Measurements from ENCODE around the gene SLF2. TPM values are rescaled to one million over a fixed set of nuclear protein-coding genes. Genes with fewer than 3 reads are reported as not detected.
A peak's percentile ranks its signal among the peaks of the same experiment; 100 is the strongest.

SLF2 gene
- total and polyA plus RNA-seq, 2 of the 13 experiments (the other 11 are each of a cell fraction or from before 2014, with no cell fraction given): 12.2 to 48.1 TPM

DNA sequence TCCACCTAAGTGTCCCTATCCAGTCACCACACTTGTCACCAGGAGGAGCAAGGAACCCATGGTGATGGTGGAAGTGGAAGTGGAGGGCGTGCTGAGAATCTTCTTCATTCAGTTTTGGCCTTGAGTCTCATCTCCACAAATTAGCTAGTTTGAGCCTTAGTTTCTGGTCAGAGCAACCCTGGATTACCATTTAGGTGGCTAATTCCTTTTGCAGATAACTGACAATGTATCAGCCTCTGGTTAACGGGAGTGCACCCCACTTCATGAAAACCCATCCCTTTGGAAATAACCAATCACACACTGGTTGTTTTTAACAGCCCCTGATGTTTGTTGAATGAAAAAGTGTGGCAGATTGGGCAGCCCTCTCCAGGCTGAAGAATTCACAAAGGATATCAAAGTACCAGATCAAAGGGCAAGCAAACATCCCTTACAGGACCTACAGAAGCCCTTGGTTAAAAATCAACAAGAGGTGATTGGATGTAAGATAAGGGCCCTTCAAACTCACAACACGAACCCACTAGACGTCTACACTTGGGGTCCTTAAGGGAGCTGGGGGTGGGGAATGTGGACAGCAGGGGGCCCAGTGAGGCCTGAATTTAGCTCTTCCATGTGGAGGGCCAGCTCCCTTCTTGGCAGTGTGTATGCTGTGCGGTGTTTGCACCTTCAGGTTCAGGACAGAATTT lies 37.1 kb upstream of the SLF2 start (continued):
- TF ChIP-seq KLF16 (CRISPR knock-in tag; IDR thresholded peaks at IDR 0.05) (peak in 1 of 2 experiments; percentile 41; a peak in 1 of 4 replicates), ZNF337 (CRISPR knock-in tag; IDR thresholded peaks at IDR 0.05; ENCODE audit: borderline replicate concordance, low read depth) (no peak), MTA1 (CRISPR knock-in tag; IDR thresholded peaks at IDR 0.05; ENCODE audit: borderline replicate concordance) (no peak), SIX4 (CRISPR knock-in tag; IDR thresholded peaks at IDR 0.05) (no peak), PRDM10 (CRISPR knock-in tag; IDR thresholded peaks at IDR 0.05; ENCODE audit: low read depth) (no peak), ATF1 (CRISPR knock-in tag; IDR thresholded peaks at IDR 0.05) (no peak), MED1 (CRISPR knock-in tag; IDR thresholded peaks at IDR 0.05) (peak; percentile 82), NFKB2 (CRISPR knock-in tag; IDR thresholded peaks at IDR 0.05; ENCODE audit: borderline replicate concordance) (no peak), NCOA2 (CRISPR knock-in tag; IDR thresholded peaks at IDR 0.05) (peak; percentile 88), ZNF224 (CRISPR knock-in tag; IDR thresholded peaks at IDR 0.05) (no peak), PRPF4 (IDR thresholded peaks at IDR 0.05; ENCODE audit: low read depth, low read length, poor library complexity, severe bottlenecking) (no peak), ZFX (CRISPR knock-in tag; IDR thresholded peaks at IDR 0.05; ENCODE audit: low read depth) (peak; percentile 59), ISX (CRISPR knock-in tag; conservative IDR thresholded peaks at IDR 0.05) (no peak), LCORL (IDR thresholded peaks at IDR 0.05) (no peak), LCORL (CRISPR knock-in tag; IDR thresholded peaks at IDR 0.05) (0 out of 2 replicates have a peak, but pooled peaks have one; percentile 23), ZMYM2 (CRISPR knock-in tag; IDR thresholded peaks at IDR 0.05) (peak; percentile 76; the same call in 1 of the 2 replicates), AGO1 (IDR thresholded peaks at IDR 0.05; ENCODE audit: low read depth, low read length, poor library complexity, severe bottlenecking) (no peak), TBX2 (CRISPR knock-in tag; IDR thresholded peaks at IDR 0.05; ENCODE audit: borderline replicate concordance) (peak; percentile 54; the same call in 1 of the 2 replicates), RCOR2 (CRISPR knock-in tag; IDR thresholded peaks at IDR 0.05) (peak; percentile 86)
- TF ChIP-seq, protein P1, sequence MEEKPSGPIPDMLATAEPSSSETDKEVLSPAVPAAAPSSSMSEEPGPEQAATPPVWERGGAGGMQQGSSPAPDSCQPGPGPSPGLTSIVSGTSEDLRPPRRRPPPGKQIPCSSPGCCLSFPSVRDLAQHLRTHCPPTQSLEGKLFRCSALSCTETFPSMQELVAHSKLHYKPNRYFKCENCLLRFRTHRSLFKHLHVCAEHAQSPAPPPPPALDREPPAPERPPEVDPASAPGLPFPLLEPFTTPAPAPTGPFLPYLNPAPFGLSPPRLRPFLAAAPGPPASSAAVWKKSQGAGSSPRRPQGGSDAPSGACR (CRISPR knock-in tag; IDR thresholded peaks at IDR 0.05): no peak
- TF ChIP-seq, protein P2, sequence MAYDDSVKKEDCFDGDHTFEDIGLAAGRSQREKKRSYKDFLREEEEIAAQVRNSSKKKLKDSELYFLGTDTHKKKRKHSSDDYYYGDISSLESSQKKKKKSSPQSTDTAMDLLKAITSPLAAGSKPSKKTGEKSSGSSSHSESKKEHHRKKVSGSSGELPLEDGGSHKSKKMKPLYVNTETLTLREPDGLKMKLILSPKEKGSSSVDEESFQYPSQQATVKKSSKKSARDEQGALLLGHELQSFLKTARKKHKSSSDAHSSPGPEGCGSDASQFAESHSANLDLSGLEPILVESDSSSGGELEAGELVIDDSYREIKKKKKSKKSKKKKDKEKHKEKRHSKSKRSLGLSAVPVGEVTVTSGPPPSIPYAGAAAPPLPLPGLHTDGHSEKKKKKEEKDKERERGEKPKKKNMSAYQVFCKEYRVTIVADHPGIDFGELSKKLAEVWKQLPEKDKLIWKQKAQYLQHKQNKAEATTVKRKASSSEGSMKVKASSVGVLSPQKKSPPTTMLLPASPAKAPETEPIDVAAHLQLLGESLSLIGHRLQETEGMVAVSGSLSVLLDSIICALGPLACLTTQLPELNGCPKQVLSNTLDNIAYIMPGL (CRISPR knock-in tag; IDR thresholded peaks at IDR 0.05; ENCODE audit: borderline replicate concordance in 1 of 2, low read depth in 1 of 2): peak in 1 of 2 experiments; percentile 19; a peak in 1 of 4 replicates
- TF ChIP-seq, protein P3, sequence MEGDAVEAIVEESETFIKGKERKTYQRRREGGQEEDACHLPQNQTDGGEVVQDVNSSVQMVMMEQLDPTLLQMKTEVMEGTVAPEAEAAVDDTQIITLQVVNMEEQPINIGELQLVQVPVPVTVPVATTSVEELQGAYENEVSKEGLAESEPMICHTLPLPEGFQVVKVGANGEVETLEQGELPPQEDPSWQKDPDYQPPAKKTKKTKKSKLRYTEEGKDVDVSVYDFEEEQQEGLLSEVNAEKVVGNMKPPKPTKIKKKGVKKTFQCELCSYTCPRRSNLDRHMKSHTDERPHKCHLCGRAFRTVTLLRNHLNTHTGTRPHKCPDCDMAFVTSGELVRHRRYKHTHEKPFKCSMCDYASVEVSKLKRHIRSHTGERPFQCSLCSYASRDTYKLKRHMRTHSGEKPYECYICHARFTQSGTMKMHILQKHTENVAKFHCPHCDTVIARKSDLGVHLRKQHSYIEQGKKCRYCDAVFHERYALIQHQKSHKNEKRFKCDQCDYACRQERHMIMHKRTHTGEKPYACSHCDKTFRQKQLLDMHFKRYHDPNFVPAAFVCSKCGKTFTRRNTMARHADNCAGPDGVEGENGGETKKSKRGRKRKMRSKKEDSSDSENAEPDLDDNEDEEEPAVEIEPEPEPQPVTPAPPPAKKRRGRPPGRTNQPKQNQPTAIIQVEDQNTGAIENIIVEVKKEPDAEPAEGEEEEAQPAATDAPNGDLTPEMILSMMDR (CRISPR knock-in tag; IDR thresholded peaks at IDR 0.05): peak; percentile 54

Data from HepG2 (cell line).